Spleen (tissue), 7 donors: Measurements from ENCODE around the gene PNPLA2.

Experiments
- CTCF ChIP-seq, 11 experiments: fragments of 200-600 bp in 7 of 11; fragments of 450-650 bp in 4 of 11; sonication (generic) in 4 of 11; IDR thresholded peaks in 8 of 11; conservative IDR thresholded peaks in 3 of 11; 1 replicate in 7 of 11; 2 replicates in 4 of 11; pipeline versions ENCODE4 v1.4.0 to v1.8.0; 2016 to 2021; ENCODE audit warnings: antibody characterized with exemption in 11 of 11, inconsistent platforms in 4 of 11, mild to moderate bottlenecking in 1 of 11
- POLR2AphosphoS5 ChIP-seq, 3 donors: sonication (generic); formaldehyde crosslinking; IDR thresholded peaks; one replicate each; pipeline ENCODE4 v1.5.1; 2017; ENCODE audit warnings: antibody characterized with exemption in 3 of 3
- donor health status: DM: no; HTN: no; CAD: no; lungs with moderate emphysema.
- donor health status: DM: no; HTN: no; CAD: no.
- donor health status: DM: no; HTN: no; CAD: no.

GRCh38 chr11:790721-791564, 27.8 kb upstream of the PNPLA2 start:
- TF ChIP-seq CTCF (IDR thresholded peaks at IDR 0.05 in 8 of 11, conservative IDR thresholded peaks at IDR 0.05 in 3 of 11): no peak
- peak in 1 of 3 donors; percentile 59 for TF ChIP-seq POLR2AphosphoS5 (IDR thresholded peaks at IDR 0.05)
